HG02588 (cell line): ENCODE data around the gene CLIC4.
"Not testable (repeated sequence)": the region's sequence is repeated elsewhere in the genome, so short reads cannot be mapped to it uniquely, and the experiment has no call there.

ENCODE experiments used
- ATAC-seq: cut with Tn5 transposase; IDR thresholded peaks from one replicate; pipeline ENCODE4 v1.9.1; 2021; ENCODE audit warnings: mild to moderate bottlenecking, moderate library complexity; ENCODE audit not compliant: unreplicated experiment

The CLIC4 gene

DNA sequence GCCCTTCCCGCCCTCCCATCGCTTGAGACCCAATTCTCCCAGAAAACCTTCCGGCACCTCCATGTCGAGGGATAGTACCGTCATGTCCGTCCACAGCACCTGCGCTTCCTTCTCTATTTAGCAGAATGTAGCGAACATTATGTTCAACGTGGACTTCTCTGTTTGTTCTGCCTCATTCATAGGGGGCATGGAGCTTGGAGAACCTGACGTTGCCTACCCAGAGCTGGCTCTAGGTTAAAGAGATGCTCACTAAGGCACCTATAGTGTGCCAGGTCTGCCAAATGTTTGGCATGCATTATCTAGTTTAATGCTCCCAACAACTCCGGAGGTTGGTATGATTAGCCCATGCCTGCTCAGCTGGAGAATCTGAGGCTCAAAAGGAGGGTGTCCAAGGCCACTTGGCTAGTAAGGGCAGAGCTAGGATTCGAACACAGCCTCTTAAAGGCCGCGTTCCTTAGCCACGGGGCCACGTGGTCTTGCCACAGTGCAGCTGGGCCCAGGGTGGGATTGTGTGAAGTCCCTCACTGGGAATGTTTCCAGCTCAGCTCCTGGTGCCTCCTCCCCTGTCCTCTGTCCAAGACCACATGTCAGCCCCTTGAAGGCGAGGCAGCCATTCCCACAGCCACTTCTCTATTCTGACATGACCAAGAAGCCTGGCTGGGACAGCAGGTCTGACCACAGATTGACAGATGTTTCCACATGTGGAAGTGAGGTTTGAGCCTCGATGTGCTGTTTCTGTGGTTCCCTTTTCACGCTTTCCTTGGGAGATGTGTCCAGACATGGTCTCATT lies 127.0 kb downstream of the CLIC4 start:
- ATAC-seq: no peak

DNA sequence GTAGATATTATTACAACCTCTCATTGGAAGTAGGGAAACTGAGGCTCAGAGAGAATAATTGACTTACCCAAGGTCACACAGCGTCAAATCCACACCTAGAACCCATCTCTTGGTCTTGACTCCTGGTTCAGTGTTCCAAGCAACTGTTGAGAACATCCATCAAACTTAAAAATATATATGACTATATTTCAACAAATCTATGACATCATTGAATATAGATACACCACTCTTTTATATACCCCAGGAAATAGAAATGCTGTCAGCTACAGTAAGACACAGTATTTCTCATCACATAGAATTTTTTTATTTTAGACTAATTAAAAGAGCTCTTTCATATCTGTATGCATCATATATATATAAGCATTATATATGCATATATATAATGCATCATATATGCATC lies 127.9 kb downstream of the CLIC4 start:
- no peak for ATAC-seq

- ATAC-seq: no peak
Measured at GRCh38 chr1:24874056-24874455, 128.8 kb downstream of the CLIC4 start.

DNA sequence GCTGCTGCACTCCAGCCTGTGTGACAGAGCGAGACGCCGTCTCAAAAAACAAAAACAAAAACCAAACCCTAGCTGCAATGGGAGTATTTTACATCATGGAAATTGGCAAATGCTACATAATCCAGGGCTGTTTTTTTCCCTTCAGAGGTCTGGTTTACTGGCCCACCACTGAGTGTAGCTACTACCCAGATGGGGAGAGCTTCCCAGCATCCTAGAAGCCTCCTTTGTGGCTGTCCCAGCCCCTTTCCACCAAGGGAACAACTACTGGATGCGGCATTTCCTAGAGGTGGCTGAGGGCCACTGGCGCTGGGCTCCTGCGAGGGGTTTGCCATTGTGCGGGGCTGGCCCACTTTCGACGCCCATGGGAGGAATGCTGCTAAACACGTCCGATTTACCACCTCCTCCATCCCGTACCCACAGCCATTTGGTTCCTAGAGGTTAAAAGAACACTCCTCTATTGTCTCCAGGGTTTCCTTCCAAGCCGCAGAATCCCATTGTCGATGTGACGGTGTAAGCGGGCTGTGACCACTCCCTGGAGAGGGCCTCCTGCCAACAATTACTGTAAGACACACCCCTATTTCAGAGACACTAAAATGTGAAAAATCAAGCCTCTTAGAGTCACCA lies 129.5 kb downstream of the CLIC4 start:
- ATAC-seq: no peak

DNA sequence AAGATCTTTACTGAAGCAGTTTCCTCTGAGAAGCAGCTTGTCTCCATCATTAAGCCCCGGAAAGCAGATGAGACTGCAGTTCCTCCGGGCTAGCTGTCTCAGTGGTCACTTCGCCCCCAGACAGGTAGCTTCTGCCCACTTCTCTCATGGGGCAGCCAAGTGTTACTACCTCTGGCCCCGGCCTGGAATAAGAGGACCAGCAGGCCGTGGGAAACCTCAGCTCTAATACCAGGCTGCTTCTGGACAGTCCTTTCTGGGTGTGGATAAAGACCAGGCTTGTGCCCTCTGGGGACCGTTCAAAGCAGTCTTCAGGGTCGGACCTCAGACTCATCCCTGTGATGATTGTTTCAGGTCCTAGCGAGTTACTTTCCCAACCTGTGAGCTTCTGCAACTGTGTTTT lies 130.0 kb downstream of the CLIC4 start:
- ATAC-seq: no peak

DNA sequence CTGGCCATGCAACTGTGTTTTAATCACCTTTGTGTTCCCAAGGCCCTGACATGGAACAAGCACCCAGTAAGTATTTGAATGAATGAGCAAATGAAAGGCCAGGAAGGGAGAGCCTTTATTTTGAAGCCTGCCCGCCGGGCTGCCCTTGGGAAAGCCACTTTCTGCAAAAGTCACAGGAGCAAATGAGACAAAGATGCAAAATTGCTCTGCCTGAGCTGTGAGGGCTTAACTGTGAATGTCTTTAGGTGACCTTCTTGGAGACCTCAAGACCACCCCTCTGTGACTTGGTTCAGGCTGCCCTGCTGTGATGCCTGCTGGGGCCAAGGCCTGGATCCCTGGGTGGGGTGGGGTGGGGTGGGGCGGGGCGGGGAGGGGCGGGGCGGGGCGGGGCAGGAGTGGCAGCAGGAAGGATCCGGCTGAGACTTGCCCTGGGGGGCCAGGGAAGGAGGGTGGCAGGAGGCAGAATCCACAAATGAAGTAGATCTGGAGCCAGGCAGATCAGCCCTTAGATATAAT lies 130.8 kb downstream of the CLIC4 start:
- no peak for ATAC-seq

DNA sequence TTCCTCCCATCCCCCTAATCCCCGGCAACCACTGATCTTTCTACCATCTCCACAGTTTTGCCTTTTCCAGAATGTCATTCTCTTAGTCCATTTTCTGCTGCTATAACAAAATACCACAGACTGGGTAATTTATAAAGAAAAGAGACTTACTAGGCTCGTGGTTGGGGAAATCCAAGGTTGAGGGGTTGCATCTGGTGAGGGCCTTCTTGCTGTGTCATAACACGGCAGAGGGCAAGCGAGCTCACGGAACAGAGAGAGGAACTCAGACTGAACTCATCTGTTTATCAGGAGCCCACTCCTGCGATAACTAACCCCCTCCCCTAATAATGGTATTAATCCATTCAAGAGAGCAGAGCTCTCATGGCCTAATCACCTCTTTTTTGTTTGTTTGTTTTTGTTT lies 132.8 kb downstream of the CLIC4 start:
- no peak for ATAC-seq

- no peak for ATAC-seq
Measured at GRCh38 chr1:24878775-24879742, 133.8 kb downstream of the CLIC4 start.

DNA sequence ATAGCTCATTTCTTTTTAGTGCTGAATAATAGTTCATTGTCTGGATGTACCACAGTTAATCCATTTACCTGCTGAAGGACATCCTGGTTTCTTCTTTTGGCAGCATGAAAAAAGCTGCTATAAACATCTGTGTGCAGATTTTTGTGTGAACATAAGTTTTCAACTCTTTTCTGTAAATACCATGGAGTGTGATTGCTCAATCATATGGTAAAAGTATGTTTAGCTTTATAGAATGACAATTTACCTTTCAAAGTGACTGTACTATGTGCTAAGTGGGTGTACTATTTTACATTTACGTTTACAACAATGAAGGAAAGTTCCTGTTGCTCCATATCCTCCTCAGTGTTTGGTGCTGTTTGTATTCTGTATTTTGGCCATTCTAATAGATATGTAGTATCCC lies 135.8 kb downstream of the CLIC4 start:
- ATAC-seq: no peak

GRCh38 chr1:24884751-24885150 lies 139.5 kb downstream of the CLIC4 start:
- ATAC-seq: no peak

GRCh38 chr1:24886241-24886640 lies 141.0 kb downstream of the CLIC4 start:
- no peak for ATAC-seq

DNA sequence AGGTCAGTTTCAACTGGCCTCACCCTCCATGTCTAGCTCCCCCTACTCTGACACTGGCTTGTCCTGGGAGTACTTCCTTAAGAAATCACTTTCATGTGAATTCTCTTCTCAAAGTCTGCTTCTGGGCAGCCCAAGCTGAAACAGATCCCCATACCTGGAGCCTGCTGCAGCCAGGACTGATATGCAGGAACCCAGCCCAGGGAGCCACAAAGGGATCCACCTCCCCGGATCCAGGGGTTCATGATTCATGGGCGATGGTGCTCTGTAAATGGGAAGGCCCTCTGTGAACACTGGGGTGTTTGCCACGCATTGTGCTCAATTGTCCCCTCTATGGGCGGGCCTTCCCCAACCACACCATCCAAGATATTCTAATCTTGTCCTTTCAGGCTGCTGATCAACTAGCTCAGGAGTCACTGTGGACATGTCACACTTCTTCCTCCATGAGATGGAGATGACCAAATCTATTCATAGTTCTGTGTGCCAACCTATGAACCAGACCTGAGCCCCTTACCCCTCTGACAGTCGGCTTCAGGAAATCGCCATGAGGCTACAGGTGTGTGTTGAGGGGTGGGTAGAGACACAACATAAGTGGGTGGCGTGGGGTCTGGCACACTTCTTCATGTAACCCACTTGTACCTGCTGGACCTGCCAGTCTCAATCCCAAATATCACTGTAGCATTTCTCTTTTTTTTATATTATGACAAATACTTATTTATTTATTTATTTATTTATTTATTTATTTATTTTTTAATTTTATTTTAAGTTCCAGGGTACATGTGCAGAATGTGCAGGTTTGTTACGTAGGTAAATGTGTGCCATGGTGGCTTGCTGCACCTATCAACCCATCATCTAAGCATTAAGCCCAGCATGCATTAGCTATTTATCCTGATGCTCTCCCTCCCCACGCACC lies 143.1 kb downstream of the CLIC4 start:
- ATAC-seq: no peak

- no peak for ATAC-seq
Measured at GRCh38 chr1:24888971-24889676, 143.9 kb downstream of the CLIC4 start.

DNA sequence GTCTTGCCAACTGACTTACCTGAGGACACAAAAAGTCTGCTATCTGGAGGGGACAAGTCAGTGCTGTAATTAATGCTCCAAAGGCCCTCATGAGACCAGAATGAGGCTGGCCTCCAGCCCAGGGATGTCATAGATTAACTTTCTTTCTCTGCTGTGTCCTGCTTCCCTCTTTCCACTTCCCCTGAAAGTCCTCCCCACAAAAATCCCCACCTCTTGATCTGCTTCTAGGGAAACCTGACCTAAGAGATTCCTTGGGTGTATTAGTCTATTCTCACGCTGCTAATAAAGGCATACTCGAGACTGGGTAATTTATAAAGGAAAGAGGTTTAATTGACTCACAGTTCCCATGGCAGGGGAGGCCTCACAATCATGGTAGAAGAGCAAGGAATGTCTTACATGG lies 145.6 kb downstream of the CLIC4 start:
- no peak for ATAC-seq

DNA sequence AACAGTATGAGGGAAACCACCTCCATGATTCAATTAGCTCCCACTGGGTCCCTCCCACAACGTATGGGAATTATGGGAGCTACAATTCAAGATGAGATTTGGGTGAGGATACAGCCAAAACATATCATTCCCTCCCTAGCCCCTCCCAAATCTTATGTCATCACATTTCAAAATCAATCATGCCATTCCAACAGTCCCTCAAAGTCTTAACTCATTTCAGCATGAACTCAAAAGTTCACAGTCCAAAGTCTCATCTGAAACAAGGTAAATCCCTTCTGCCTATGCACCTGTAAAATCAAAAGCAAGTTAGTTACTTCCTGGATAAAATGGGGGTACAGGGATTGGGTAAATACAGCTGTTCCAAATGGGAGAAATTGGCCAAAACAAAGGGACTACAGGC lies 146.1 kb downstream of the CLIC4 start:
- ATAC-seq: not testable (repeated sequence)

DNA sequence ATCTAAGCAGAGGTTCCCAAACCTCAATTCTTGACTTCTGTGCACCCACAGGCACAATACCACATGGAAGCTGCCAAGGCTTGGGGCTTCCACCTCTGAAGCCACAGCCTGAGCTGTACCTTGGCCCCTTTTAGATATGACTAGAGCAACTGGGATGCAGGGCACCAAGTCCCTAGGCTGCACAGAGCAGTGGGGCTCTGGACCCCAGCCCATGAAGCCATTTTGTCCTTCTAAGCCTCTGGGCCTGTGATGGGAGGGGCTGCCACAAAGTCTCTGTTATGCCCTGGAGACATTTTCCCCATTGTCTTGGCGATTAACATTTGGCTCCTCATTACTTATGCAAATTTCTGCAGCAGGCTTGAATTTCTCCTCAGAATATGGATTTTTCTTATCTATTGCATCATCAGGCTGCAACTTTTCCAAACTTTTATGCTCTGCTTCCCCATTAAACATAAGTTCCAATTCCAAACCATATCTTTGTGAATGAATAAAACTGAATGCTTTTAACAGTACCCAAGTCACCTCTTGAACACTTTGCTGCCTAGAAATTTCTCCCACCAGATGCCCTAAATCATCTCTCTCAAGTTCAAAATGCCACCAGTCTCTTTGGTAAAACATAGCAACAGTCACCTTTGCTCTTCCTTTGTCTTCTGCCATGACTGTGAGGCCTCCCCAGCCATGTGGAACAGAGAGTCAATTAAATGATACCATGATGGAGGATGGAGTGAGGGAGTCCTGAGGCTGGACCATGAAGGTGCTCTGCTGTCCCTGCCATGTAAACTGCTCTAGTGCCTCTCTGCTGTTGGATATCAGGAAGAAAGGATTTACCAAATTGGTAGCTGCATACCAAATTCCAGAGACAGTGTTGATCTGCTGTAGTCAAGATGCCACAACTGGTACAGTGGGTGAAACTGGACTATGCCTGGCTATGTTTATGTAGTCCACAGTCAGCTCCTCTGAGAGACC lies 147.2 kb downstream of the CLIC4 start:
- ATAC-seq: no peak

GRCh38 chr1:24893431-24893830 lies 148.2 kb downstream of the CLIC4 start:
- ATAC-seq: no peak
